T-helper 22 cell (primary cell): ENCODE results near the gene SH3BP5.

ENCODE experiments used
- DNase-seq: peaks from one replicate; pipeline ENCODE4 v3.0.0-alpha.2; 2020; ENCODE audit warnings: low read depth

SH3BP5 gene

GRCh38 chr3:15273227-15273626 lies 59.2 kb downstream of the SH3BP5 start:
- DNase-seq: no peak

- no peak for DNase-seq
Observed at GRCh38 chr3:15272426-15273196, 59.8 kb downstream of the SH3BP5 start.

- DNase-seq: peak; percentile 90
Observed at GRCh38 chr3:15271785-15272381, 60.5 kb downstream of the SH3BP5 start.

- no peak for DNase-seq
Observed at GRCh38 chr3:15271030-15271429, 61.4 kb downstream of the SH3BP5 start.

GRCh38 chr3:15269091-15269989 lies 63.0 kb downstream of the SH3BP5 start:
- DNase-seq: peak; percentile 92

GRCh38 chr3:15268033-15268631 lies 64.3 kb downstream of the SH3BP5 start:
- peak; percentile 66 for DNase-seq

- DNase-seq: no peak
Observed at GRCh38 chr3:15267502-15267901, 64.9 kb downstream of the SH3BP5 start.

- no peak for DNase-seq
Observed at GRCh38 chr3:15266510-15267376, 65.6 kb downstream of the SH3BP5 start.

GRCh38 chr3:15265655-15266509 lies 66.5 kb downstream of the SH3BP5 start:
- no peak for DNase-seq

GRCh38 chr3:15264486-15264885 lies 67.9 kb downstream of the SH3BP5 start:
- DNase-seq: no peak

GRCh38 chr3:15263926-15264325 lies 68.5 kb downstream of the SH3BP5 start:
- no peak for DNase-seq

GRCh38 chr3:15263120-15263519 lies 69.3 kb downstream of the SH3BP5 start:
- DNase-seq: no peak

GRCh38 chr3:15262021-15262420 lies 70.4 kb downstream of the SH3BP5 start:
- no peak for DNase-seq

- DNase-seq: no peak
Observed at GRCh38 chr3:15261274-15261673, 71.1 kb downstream of the SH3BP5 start.

- no peak for DNase-seq
Observed at GRCh38 chr3:15260531-15260930, 71.9 kb downstream of the SH3BP5 start.

- DNase-seq: no peak
Observed at GRCh38 chr3:15258720-15259119, 73.7 kb downstream of the SH3BP5 start.

- no peak for DNase-seq
Observed at GRCh38 chr3:15256861-15257341, 75.5 kb downstream of the SH3BP5 start.

- no peak for DNase-seq
Observed at GRCh38 chr3:15255215-15255614, 77.2 kb downstream of the SH3BP5 start.

GRCh38 chr3:15253023-15253697 lies 79.2 kb downstream of the SH3BP5 start:
- DNase-seq: no peak

- no peak for DNase-seq
Observed at GRCh38 chr3:15246186-15246585, 86.2 kb downstream of the SH3BP5 start.
